Peyer's patch (tissue), 4 donors: ENCODE measurements around the gene FALEC.

Experiments
- CTCF ChIP-seq, 6 experiments: fragments of 450-650 bp in 4 of 6; fragments of 200-600 bp in 2 of 6; sonication (generic) in 1 of 6; IDR thresholded peaks; one replicate each; pipeline ENCODE4 v1.5.1; 2017 to 2019; ENCODE audit warnings: antibody characterized with exemption in 6 of 6, mild to moderate bottlenecking in 3 of 6, moderate library complexity in 1 of 6
- POLR2A ChIP-seq, 2 donors: fragments of 450-650 bp; IDR thresholded peaks; one replicate each; pipeline ENCODE4 v1.5.1; 2017; ENCODE audit warnings: antibody characterized with exemption in 2 of 2, mild to moderate bottlenecking in 2 of 2, moderate library complexity in 2 of 2

GRCh38 chr1:150563340-150564038, 47.9 kb downstream of the FALEC start:
- no peak for TF ChIP-seq CTCF (IDR thresholded peaks at IDR 0.05)
- peak in 1 of 2 donors; percentile 4 for TF ChIP-seq POLR2A (IDR thresholded peaks at IDR 0.05)
